ENCODE results near the gene PHKB.

DNA sequence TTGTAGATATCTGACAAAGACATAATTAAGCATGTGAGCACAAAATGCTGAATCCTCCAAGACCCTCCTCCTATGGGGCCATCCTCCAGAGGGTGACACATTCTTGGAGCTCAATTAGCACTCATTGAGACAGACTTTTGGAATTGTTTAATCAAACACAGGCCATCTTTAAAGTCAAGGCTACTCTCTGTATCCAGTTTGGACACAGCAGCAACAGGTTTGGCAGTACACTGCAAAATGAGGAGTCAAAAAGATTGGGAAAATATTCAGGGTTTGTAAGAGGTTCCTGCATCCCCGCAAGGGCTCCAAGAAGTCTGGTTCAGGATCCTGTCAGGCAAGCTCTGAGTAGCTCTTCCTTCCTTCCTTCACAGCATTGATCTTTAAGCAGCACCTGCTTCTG, 1.5 kb upstream of the PHKB start:
- TF ChIP-seq, protein P1, sequence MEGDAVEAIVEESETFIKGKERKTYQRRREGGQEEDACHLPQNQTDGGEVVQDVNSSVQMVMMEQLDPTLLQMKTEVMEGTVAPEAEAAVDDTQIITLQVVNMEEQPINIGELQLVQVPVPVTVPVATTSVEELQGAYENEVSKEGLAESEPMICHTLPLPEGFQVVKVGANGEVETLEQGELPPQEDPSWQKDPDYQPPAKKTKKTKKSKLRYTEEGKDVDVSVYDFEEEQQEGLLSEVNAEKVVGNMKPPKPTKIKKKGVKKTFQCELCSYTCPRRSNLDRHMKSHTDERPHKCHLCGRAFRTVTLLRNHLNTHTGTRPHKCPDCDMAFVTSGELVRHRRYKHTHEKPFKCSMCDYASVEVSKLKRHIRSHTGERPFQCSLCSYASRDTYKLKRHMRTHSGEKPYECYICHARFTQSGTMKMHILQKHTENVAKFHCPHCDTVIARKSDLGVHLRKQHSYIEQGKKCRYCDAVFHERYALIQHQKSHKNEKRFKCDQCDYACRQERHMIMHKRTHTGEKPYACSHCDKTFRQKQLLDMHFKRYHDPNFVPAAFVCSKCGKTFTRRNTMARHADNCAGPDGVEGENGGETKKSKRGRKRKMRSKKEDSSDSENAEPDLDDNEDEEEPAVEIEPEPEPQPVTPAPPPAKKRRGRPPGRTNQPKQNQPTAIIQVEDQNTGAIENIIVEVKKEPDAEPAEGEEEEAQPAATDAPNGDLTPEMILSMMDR (conservative IDR thresholded peaks at IDR 0.05 in 1 of 2, IDR thresholded peaks at IDR 0.05 in 1 of 2; ENCODE audit: low read depth in 1 of 2, low read length in 2 of 2): no peak
- no peak for TF ChIP-seq EZH2 (IDR thresholded peaks at IDR 0.05; ENCODE audit: low read length, missing control alignments)
